ENCODE results near the gene CRHR2. TPM values are rescaled to one million over a fixed set of nuclear protein-coding genes. Genes with fewer than 3 reads are reported as not detected.

CRHR2 gene
- total RNA-seq, 1 experiment from 2014 or later, result not detected

DNA sequence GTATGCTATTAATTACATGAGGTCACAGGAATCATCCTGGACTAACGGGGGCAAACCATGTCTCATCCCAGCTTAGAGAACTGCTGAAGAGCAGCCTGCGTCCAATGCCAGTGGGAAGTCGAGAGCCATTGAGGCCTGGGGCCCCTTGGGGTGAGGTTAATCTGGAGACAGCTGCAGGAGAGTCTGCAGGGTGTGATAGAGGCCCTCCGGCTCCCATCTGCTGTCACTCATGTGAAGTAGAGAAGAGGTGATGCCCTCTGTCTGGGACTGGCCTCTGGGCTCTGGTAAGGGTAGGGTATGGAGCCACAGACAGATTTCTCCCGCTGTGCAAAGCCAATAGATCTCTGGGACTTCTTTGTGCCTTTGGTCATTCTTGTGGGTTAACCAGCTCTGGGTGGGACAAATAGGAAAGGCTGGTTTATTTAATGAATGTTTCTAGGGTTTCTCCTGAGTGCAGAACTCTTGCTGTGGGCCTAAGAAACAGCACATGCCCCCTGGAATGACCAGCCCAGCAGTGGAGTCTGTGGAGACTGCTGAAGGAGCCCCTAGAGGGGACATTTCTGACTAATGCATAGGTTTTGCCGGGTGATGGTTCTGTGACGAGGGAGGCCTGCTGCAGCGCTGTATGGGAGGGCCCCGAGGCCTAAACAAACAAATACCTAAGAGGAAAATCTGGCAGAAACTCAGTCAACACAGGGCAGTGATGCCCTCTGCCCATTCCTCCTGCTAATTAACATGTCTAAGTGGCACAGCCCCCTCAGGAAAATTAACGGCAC lies 34.5 kb downstream of the CRHR2 start:
- TF ChIP-seq, protein P1, sequence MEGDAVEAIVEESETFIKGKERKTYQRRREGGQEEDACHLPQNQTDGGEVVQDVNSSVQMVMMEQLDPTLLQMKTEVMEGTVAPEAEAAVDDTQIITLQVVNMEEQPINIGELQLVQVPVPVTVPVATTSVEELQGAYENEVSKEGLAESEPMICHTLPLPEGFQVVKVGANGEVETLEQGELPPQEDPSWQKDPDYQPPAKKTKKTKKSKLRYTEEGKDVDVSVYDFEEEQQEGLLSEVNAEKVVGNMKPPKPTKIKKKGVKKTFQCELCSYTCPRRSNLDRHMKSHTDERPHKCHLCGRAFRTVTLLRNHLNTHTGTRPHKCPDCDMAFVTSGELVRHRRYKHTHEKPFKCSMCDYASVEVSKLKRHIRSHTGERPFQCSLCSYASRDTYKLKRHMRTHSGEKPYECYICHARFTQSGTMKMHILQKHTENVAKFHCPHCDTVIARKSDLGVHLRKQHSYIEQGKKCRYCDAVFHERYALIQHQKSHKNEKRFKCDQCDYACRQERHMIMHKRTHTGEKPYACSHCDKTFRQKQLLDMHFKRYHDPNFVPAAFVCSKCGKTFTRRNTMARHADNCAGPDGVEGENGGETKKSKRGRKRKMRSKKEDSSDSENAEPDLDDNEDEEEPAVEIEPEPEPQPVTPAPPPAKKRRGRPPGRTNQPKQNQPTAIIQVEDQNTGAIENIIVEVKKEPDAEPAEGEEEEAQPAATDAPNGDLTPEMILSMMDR (IDR thresholded peaks at IDR 0.05; ENCODE audit: unreplicated experiment), result no peak
- Mint-ChIP-seq H3K36me3 (ENCODE audit: insufficient read depth, unreplicated experiment) (peaks cover 37% of the 10 kb centered on the region), H3K4me3 (ENCODE audit: unreplicated experiment) (no peak overlapping the region), H3K4me1 (ENCODE audit: insufficient read depth, unreplicated experiment) (no peaks in the 10 kb centered on the region), H3K27me3 (ENCODE audit: insufficient read depth, unreplicated experiment) (no peaks in the 10 kb centered on the region), H3K9me3 (ENCODE audit: unreplicated experiment) (no peaks in the 10 kb centered on the region), H3K27ac (ENCODE audit: low read depth, unreplicated experiment) (no peak overlapping the region)
- ChIA-PET POLR2A (no interaction called here), CTCF (no interaction called here)
- TSS peak; percentile 3 for BruUV-seq (replicated peaks)
- no peak for DNase-seq (ENCODE audit: unreplicated experiment)
- intact Hi-C loops (cut with micrococcal nuclease), result no loop called here

DNA sequence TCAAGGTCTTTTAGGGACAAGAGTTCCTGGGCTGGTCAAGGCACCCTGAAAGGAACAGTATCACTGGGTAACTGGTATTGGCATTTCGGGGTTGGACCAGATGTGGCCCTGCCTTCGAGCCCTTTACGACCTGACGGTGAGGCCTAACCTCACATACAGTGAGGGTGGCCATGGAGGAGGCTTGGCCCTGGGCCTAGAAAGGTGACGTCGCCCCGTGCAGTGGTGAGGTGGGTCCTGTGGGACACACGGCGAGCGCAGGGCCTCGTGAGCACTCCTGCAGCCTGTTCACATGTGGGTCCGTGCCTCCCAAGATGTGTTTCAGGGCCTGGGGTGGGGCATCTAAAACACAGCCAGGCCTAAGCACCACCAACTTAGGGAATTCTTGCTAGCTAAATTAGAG lies 36.1 kb downstream of the CRHR2 start:
- TF ChIP-seq, protein P1 (IDR thresholded peaks at IDR 0.05; ENCODE audit: unreplicated experiment), result no peak
- Mint-ChIP-seq H3K4me1 (ENCODE audit: insufficient read depth, unreplicated experiment) (no peaks in the 10 kb centered on the region), H3K36me3 (ENCODE audit: insufficient read depth, unreplicated experiment) (peaks cover 45% of the 10 kb centered on the region), H3K4me3 (ENCODE audit: unreplicated experiment) (no peak overlapping the region), H3K27me3 (ENCODE audit: insufficient read depth, unreplicated experiment) (no peaks in the 10 kb centered on the region), H3K27ac (ENCODE audit: low read depth, unreplicated experiment) (no peak overlapping the region), H3K9me3 (ENCODE audit: unreplicated experiment) (no peaks in the 10 kb centered on the region)
- no TSS peak for BruUV-seq (replicated peaks)
- intact Hi-C loops (cut with micrococcal nuclease), result no loop called here
- ChIA-PET POLR2A (no interaction called here), CTCF (interaction anchor here (1.0 kb wide), 1 partner anchor 15 kb away, joined by 7 read pairs; no protein-coding TSS in a partner anchor)
- no peak for DNase-seq (ENCODE audit: unreplicated experiment)

DNA sequence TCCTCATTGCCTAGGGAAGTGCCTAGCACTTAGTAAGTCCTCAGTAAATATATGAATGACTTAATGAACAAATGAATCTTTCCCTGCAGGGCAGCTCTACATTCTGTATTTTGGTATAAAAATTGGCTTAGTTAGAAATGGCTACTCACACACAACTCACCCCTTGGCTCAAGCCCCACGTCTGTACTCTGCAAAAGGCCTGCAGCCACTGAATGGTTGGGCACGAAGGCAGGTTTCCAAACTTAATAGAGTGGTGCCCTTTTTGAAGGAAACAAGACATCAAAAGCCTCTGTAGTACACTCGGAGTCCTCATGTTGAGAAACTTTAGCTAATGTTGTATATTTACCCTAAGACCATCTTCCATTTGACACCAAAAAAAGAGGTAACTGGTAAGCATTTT lies 36.6 kb downstream of the CRHR2 start:
- ChIA-PET POLR2A (no interaction called here), CTCF (interaction anchor here (1.0 to 2.4 kb wide), 2 partner anchors 16 to 94 kb away, joined by 7 to 14 read pairs; no protein-coding TSS in a partner anchor)
- no TSS peak for BruUV-seq (replicated peaks)
- no peak for DNase-seq (ENCODE audit: unreplicated experiment)
- H3K27me3 Mint-ChIP-seq (ENCODE audit: insufficient read depth, unreplicated experiment), result no peaks in the 10 kb centered on the region
- H3K4me3 Mint-ChIP-seq (ENCODE audit: unreplicated experiment), result no peak overlapping the region
- intact Hi-C loops (cut with micrococcal nuclease), result no loop called here
- no peaks in the 10 kb centered on the region for H3K4me1 Mint-ChIP-seq (ENCODE audit: insufficient read depth, unreplicated experiment)
- TF ChIP-seq, protein P1 (IDR thresholded peaks at IDR 0.05; ENCODE audit: unreplicated experiment), result no peak
- no peak overlapping the region for H3K27ac Mint-ChIP-seq (ENCODE audit: low read depth, unreplicated experiment)
- H3K9me3 Mint-ChIP-seq (ENCODE audit: unreplicated experiment), result no peaks in the 10 kb centered on the region
- peaks cover 45% of the 10 kb centered on the region for H3K36me3 Mint-ChIP-seq (ENCODE audit: insufficient read depth, unreplicated experiment)

DNA sequence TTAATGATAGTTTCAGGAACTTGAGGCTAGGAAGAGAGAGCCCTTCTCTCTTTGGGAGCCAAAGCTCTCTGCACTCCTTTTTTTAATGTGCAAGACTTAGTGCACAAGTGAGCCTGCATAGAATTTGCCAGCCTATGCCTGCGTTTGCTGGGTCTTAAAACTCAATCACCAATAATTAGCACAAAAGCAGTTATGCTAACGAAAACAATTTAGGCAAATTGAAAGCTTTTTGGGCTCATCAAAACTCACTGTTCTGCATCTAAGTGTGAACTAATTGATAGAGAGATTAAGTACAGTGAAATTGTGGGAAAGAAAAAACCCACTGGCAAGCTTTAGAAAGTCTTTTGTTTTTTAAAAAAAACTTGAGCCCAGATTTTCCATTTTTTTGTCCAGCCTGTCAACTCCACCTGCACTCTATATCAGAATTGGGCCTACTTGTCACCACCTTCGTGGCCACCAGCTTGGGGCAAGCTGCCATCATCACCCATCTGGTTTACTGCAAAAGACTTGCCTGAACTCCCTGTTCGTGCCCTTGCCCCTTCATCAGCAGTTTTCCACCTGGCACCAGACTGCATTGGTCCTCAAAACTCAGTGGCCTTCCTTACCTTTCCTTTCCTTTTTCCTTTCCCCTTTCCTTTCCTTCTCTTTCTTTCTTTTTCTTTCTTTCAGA lies 37.8 kb downstream of the CRHR2 start:
- TF ChIP-seq, protein P1 (IDR thresholded peaks at IDR 0.05; ENCODE audit: unreplicated experiment), result no peak
- H3K36me3 Mint-ChIP-seq (ENCODE audit: insufficient read depth, unreplicated experiment), result peaks cover 39% of the 10 kb centered on the region
- DNase-seq (ENCODE audit: unreplicated experiment), result no peak
- no peaks in the 10 kb centered on the region for H3K4me1 Mint-ChIP-seq (ENCODE audit: insufficient read depth, unreplicated experiment)
- H3K9me3 Mint-ChIP-seq (ENCODE audit: unreplicated experiment), result no peaks in the 10 kb centered on the region
- H3K27me3 Mint-ChIP-seq (ENCODE audit: insufficient read depth, unreplicated experiment), result no peaks in the 10 kb centered on the region
- POLR2A ChIA-PET, result interaction anchor here (0.7 to 1.0 kb wide), 2 partner anchors 50 to 162 kb away, joined by 3 to 4 read pairs; partner anchors contain the start of gene GARS1
- no TSS peak for BruUV-seq (replicated peaks)
- CTCF ChIA-PET, result interaction anchor here (0.6 to 2.4 kb wide), 2 partner anchors 18 to 95 kb away, joined by 3 to 14 read pairs; no protein-coding TSS in a partner anchor
- intact Hi-C loops (cut with micrococcal nuclease), result no loop called here
- no peak overlapping the region for H3K4me3 Mint-ChIP-seq (ENCODE audit: unreplicated experiment)
- no peak overlapping the region for H3K27ac Mint-ChIP-seq (ENCODE audit: low read depth, unreplicated experiment)

Measured in MCF 10A (cell line).